SU-DHL-6 (cell line): ENCODE data around the gene FLT3LG.

Source experiments
- EZH2phosphoT487 ChIP-seq: fragments of 200-600 bp; sonication (generic), shearing (Covaris generic); conservative IDR thresholded peaks from 2 replicates; pipeline ENCODE4 v1.6.1; 2018; ENCODE audit warnings: mild to moderate bottlenecking, antibody characterized with exemption, low read length, moderate library complexity, mixed read lengths
- TF ChIP-seq, protein P1 (sequence below): fragments of 200-600 bp; sonication (generic); IDR thresholded peaks from one replicate; pipeline ENCODE4 v1.5.1; 2017; ENCODE audit warnings: antibody characterized with exemption, mild to moderate bottlenecking, low read length, moderate library complexity; ENCODE audit not compliant: insufficient read depth, poor library complexity, severe bottlenecking

DNA sequence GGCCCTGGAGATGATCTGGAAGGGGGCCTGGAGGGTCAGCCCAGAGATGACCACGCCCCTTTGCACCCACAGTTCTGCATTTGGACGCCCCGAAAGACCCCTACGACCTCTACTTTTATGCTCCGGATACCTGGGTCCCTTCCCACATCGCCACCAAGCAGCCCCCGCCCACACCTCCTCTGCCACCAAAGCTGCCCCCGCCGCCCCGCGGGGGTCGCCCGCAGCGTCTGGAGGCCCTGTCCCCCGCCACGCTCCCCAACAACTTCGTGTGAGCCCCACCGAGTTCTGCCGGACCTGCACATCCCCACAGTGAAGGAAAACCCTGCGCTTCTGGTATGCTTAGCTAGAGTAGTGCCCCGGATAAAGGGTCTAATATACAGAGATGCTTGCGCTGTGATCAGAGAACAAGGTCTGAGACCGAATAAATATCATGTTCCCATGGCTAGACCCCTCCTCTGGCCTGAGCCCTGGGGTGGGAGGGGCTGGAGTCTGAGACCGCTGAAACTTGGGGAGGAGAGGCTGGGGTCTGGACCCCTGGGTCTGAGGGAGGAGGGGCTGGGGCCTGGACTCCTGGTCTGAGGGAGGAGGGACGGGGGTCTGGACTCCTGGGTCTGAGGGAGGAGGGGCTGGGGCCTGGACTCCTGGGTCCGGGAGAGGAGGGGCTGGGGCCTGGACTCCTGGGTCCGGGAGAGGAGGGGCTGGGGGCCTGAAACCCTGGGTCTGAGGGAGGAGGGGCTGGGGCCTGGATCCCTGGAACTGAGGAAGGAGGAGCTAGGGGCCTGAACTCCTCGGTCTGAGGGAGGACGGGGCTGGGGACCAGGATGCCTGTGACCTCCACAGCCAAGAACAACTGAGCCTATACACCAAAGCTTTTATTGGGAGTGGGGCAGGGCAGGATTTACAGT lies 45.2 kb upstream of the FLT3LG start:
- TF ChIP-seq, protein P1, sequence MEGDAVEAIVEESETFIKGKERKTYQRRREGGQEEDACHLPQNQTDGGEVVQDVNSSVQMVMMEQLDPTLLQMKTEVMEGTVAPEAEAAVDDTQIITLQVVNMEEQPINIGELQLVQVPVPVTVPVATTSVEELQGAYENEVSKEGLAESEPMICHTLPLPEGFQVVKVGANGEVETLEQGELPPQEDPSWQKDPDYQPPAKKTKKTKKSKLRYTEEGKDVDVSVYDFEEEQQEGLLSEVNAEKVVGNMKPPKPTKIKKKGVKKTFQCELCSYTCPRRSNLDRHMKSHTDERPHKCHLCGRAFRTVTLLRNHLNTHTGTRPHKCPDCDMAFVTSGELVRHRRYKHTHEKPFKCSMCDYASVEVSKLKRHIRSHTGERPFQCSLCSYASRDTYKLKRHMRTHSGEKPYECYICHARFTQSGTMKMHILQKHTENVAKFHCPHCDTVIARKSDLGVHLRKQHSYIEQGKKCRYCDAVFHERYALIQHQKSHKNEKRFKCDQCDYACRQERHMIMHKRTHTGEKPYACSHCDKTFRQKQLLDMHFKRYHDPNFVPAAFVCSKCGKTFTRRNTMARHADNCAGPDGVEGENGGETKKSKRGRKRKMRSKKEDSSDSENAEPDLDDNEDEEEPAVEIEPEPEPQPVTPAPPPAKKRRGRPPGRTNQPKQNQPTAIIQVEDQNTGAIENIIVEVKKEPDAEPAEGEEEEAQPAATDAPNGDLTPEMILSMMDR, result no peak
- no peak for TF ChIP-seq EZH2phosphoT487
